HG03139 (cell line): ENCODE data around the gene TEX29.

Experiments used
- ATAC-seq: cut with Tn5 transposase; IDR thresholded peaks from one replicate; pipeline ENCODE4 v1.9.1; 2021; ENCODE audit not compliant: unreplicated experiment

TEX29 gene

GRCh38 chr13:111389621-111390521 is 69.4 kb downstream of the TEX29 start:
- no peak for ATAC-seq

GRCh38 chr13:111390522-111391270 is 70.3 kb downstream of the TEX29 start:
- no peak for ATAC-seq

GRCh38 chr13:111392486-111392885 is 72.0 kb downstream of the TEX29 start:
- ATAC-seq, result no peak

- no peak for ATAC-seq
Observed at GRCh38 chr13:111393221-111393790, 72.9 kb downstream of the TEX29 start.
